CD4-positive, alpha-beta T cell (primary cell): Measurements from ENCODE around the gene IGFBP7. TPM values are rescaled to one million over a fixed set of nuclear protein-coding genes. Genes with fewer than 3 reads are reported as not detected.

Experiments used
- ATAC-seq: fragments of 200-7000 bp; cut with Tn5 transposase; one replicate; pipeline ENCODE4 v1.10.0; 2022; ENCODE audit warnings: mild to moderate bottlenecking; ENCODE audit not compliant: poor library complexity
- CTCF ChIA-PET: fragments of 350-600 bp; sonication (Branson Sonifier 250); formaldehyde crosslinking; loops from one replicate; lab custom pipeline; 2021; ENCODE audit warnings: antibody characterized with exemption, inconsistent platforms; lab: Charles Lee
- POLR2A ChIA-PET: fragments of 350-600 bp; sonication (Branson Sonifier 250); formaldehyde crosslinking; loops from one replicate; lab custom pipeline; 2021; ENCODE audit warnings: antibody characterized with exemption, inconsistent platforms; lab: Charles Lee
- DNase-seq, 14 experiments: peaks; one replicate each; pipeline ENCODE4 v3.0.0-alpha.2; 2013 to 2020; ENCODE audit warnings: mixed read lengths in 2 of 14
- H3K27ac ChIP-seq, 2 donors: one replicate each; pipeline versions ENCODE4 v1.5.1 to v1.7.0; 2013; ENCODE audit warnings: low read length in 2 of 2, low read depth in 1 of 2, mild to moderate bottlenecking in 1 of 2
- H3K27me3 ChIP-seq, 2 experiments: 1 replicate in 1 of 2; 2 replicates in 1 of 2; pipeline versions ENCODE4 v1.6.1 to v1.7.0; 2013; ENCODE audit warnings: low read length in 2 of 2, control low read depth in 1 of 2, mild to moderate bottlenecking in 1 of 2, moderate library complexity in 1 of 2; ENCODE audit not compliant: insufficient read depth in 2 of 2, control insufficient read depth in 1 of 2
- H3K36me3 ChIP-seq: one replicate; pipeline ENCODE4 v1.6.1; 2013; ENCODE audit warnings: low read length, control low read depth; ENCODE audit not compliant: insufficient read depth
- H3K4me1 ChIP-seq: one replicate; pipeline ENCODE4 v1.6.1; 2013; ENCODE audit warnings: low read length, control low read depth; ENCODE audit not compliant: insufficient read depth
- H3K4me3 ChIP-seq: one replicate; pipeline ENCODE4 v1.5.1; 2013; ENCODE audit warnings: mild to moderate bottlenecking, low read length, moderate library complexity
- H3K9me3 ChIP-seq, 2 experiments: 1 replicate in 1 of 2; 2 replicates in 1 of 2; pipeline versions ENCODE4 v1.6.1 to v1.7.0; 2013; ENCODE audit warnings: low read length in 2 of 2, mild to moderate bottlenecking in 2 of 2, control low read depth in 1 of 2, moderate library complexity in 1 of 2; ENCODE audit not compliant: control insufficient read depth in 1 of 2, insufficient read depth in 1 of 2
- H3K27ac Mint-ChIP-seq: one replicate; pipeline ENCODE4 v1.8.0; 2020; ENCODE audit warnings: mixed read lengths
- H3K27me3 Mint-ChIP-seq: one replicate; pipeline ENCODE4 v1.8.0; 2021; ENCODE audit warnings: mixed read lengths
- H3K36me3 Mint-ChIP-seq: one replicate; pipeline ENCODE4 v1.8.0; 2021; ENCODE audit warnings: low read depth, mixed read lengths
- H3K4me1 Mint-ChIP-seq: one replicate; pipeline ENCODE4 v1.8.0; 2021; ENCODE audit warnings: low read depth, mixed read lengths
- H3K4me3 Mint-ChIP-seq: one replicate; pipeline ENCODE4 v1.8.0; 2020; ENCODE audit warnings: mild to moderate bottlenecking, mixed read lengths
- H3K9me3 Mint-ChIP-seq: one replicate; pipeline ENCODE4 v1.8.0; 2020; ENCODE audit warnings: mixed read lengths
- intact Hi-C, 2 experiments: fragments of 100-400 bp; cut with DNase I in 1 of 2; cut with micrococcal nuclease in 1 of 2; formaldehyde crosslinking; loops; one replicate each; pipeline versions ENCODE4 v1.15.1 to v1.9.0; 2023 to 2025; cut with DNase I, micrococcal nuclease
- total RNA-seq, 174 experiments: library from RNA in 2 of 174; stranded (reverse) in 2 of 174; gene quantifications; one replicate each; pipeline ENCODE4 v1.2.3 and lab custom pipeline; 2021 to 2026
- TF ChIP-seq, protein P1 (sequence below): fragments of 200-600 bp; IDR thresholded peaks from one replicate; pipeline ENCODE4 v1.8.0; 2022; ENCODE audit warnings: antibody characterized with exemption, mild to moderate bottlenecking

Gene IGFBP7
- total RNA-seq, 2 experiments from 2014 or later: 0.45 TPM; not detected in 1

DNA sequence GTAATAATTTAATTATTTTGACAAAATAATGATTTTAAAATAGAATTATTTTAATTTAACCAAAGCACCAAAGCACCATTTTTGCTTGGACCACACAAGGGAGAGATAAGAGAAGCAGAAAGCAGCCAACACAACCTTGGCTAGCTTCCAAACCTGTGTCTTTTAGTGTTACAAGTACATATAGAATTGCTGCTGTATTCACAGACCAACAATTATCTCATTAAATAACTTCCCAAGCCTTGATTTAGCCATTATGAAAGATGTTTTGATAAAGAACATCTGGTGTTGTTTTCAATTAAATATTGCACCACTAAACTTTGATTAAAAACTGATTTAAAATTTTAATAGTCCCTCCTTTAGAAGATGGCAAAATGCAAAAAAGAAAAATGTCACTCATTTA lies 14.0 kb upstream of the IGFBP7 start:
- no peak overlapping the region for H3K4me3 Mint-ChIP-seq

DNA sequence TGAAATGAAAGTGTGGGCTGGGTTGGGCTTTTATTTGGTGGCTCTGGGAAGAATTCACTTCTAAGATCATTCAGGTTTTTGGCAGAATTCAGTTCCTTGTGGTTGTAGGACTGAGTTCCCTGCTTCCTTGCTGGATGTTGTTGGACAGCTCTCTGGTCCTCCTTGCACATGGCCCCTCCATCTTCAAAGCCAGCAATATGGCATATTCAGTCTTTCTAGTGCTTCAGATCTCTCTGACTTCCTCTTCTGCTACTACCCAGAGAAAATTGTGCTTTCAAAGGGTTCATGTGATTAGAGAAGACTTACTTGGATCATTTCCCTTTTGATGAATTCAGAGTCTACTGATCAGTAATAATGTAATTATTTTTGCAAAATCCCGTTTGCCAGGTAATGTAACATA lies 12.8 kb upstream of the IGFBP7 start:
- no peak for DNase-seq
- Mint-ChIP-seq H3K36me3 (no peaks in the 10 kb centered on the region), H3K9me3 (peaks cover 7% of the 10 kb centered on the region), H3K4me1 (no peaks in the 10 kb centered on the region), H3K27ac (no peak overlapping the region), H3K27me3 (peaks cover 49% of the 10 kb centered on the region), H3K4me3 (no peak overlapping the region)
- Histone ChIP-seq H3K27ac (no peak overlapping the region), H3K9me3 (peaks cover 0 to 11% of the 10 kb centered on the region in 2 experiments), H3K36me3 (no peaks in the 10 kb centered on the region), H3K4me3 (no peak overlapping the region), H3K4me1 (no peaks in the 10 kb centered on the region), H3K27me3 (peaks cover 14 to 19% of the 10 kb centered on the region in 2 experiments)
- ChIA-PET POLR2A (no interaction called here), CTCF (no interaction called here)
- TF ChIP-seq, protein P1, sequence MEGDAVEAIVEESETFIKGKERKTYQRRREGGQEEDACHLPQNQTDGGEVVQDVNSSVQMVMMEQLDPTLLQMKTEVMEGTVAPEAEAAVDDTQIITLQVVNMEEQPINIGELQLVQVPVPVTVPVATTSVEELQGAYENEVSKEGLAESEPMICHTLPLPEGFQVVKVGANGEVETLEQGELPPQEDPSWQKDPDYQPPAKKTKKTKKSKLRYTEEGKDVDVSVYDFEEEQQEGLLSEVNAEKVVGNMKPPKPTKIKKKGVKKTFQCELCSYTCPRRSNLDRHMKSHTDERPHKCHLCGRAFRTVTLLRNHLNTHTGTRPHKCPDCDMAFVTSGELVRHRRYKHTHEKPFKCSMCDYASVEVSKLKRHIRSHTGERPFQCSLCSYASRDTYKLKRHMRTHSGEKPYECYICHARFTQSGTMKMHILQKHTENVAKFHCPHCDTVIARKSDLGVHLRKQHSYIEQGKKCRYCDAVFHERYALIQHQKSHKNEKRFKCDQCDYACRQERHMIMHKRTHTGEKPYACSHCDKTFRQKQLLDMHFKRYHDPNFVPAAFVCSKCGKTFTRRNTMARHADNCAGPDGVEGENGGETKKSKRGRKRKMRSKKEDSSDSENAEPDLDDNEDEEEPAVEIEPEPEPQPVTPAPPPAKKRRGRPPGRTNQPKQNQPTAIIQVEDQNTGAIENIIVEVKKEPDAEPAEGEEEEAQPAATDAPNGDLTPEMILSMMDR: no peak
- intact Hi-C loops: no loop called here
- ATAC-seq: no peak

More for the DNA sequence above, 14.0 kb upstream of the IGFBP7 start:
- peaks cover 42% of the 10 kb centered on the region for H3K27me3 Mint-ChIP-seq
- no peaks in the 10 kb centered on the region for H3K4me1 ChIP-seq
- ATAC-seq: no peak
- H3K36me3 Mint-ChIP-seq: no peaks in the 10 kb centered on the region
- CTCF ChIA-PET: no interaction called here
- no peaks in the 10 kb centered on the region for H3K4me1 Mint-ChIP-seq
- no peak overlapping the region for H3K4me3 ChIP-seq
- no peak overlapping the region for H3K27ac ChIP-seq
- no peak overlapping the region for H3K27ac Mint-ChIP-seq
- POLR2A ChIA-PET: no interaction called here
- H3K9me3 Mint-ChIP-seq: peaks cover 12% of the 10 kb centered on the region
- intact Hi-C loops: no loop called here
- H3K27me3 ChIP-seq: peaks cover 7 to 15% of the 10 kb centered on the region in 2 experiments
- no peak for DNase-seq
- TF ChIP-seq, protein P1: no peak
- H3K36me3 ChIP-seq: no peaks in the 10 kb centered on the region
- H3K9me3 ChIP-seq: peaks cover 0 to 12% of the 10 kb centered on the region in 2 experiments

DNA sequence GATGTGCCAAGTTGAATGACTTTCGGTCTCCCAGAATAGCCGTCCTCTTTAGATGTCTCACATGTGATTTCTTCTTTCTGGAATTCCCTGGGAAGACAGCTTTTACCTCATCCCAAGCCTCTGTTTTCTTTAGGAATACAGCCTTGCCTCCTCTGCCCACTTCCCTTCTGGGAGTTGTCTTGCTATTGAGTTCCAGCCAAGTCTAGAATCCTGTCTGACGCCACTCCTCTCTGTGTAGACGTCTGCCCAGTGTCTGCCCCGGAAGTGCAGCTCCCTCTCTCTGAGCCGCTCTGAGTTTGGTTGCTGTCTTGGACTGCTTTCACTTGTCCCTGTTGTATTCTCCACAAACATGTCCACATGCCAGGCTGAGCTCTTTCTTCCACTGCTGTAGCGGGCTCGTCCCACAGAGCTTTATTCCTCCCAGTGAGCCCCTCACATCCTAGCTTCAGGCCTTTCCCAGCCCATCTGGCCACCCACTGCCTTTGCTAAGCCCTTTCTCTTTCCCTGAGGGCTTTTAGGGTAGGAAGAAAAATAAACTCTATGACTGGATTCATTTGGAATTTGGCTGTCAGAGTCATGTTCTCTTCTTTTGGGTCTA lies 9.0 kb upstream of the IGFBP7 start:
- H3K27ac ChIP-seq: no peak overlapping the region
- peaks cover 0 to 4% of the 10 kb centered on the region in 2 experiments for H3K9me3 ChIP-seq
- Mint-ChIP-seq H3K4me3 (no peak overlapping the region), H3K27ac (no peak overlapping the region), H3K27me3 (peaks cover 67% of the 10 kb centered on the region), H3K36me3 (no peaks in the 10 kb centered on the region), H3K9me3 (no peaks in the 10 kb centered on the region), H3K4me1 (no peaks in the 10 kb centered on the region)
- ATAC-seq (no peak), DNase-seq (no peak)
- H3K4me1 ChIP-seq: no peaks in the 10 kb centered on the region
- POLR2A ChIA-PET: no interaction called here
- peaks cover 12 to 27% of the 10 kb centered on the region in 2 experiments for H3K27me3 ChIP-seq
- H3K4me3 ChIP-seq: no peak overlapping the region
- CTCF ChIA-PET: no interaction called here
- no peaks in the 10 kb centered on the region for H3K36me3 ChIP-seq
- TF ChIP-seq, protein P1: no peak
- intact Hi-C loops: no loop called here
